ENCODE results near the gene RASSF8.

Gene RASSF8

GRCh38 chr12:25934456-25934855 lies 24.0 kb upstream of the RASSF8 start:
- no peak overlapping the region for H3K4me3 ChIP-seq (ENCODE audit: low read length)
- TF ChIP-seq, protein P1, sequence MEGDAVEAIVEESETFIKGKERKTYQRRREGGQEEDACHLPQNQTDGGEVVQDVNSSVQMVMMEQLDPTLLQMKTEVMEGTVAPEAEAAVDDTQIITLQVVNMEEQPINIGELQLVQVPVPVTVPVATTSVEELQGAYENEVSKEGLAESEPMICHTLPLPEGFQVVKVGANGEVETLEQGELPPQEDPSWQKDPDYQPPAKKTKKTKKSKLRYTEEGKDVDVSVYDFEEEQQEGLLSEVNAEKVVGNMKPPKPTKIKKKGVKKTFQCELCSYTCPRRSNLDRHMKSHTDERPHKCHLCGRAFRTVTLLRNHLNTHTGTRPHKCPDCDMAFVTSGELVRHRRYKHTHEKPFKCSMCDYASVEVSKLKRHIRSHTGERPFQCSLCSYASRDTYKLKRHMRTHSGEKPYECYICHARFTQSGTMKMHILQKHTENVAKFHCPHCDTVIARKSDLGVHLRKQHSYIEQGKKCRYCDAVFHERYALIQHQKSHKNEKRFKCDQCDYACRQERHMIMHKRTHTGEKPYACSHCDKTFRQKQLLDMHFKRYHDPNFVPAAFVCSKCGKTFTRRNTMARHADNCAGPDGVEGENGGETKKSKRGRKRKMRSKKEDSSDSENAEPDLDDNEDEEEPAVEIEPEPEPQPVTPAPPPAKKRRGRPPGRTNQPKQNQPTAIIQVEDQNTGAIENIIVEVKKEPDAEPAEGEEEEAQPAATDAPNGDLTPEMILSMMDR (conservative IDR thresholded peaks at IDR 0.05; ENCODE audit: low read depth, low read length), result no peak
- no peak for DNase-seq (ENCODE audit: low read depth)

DNA sequence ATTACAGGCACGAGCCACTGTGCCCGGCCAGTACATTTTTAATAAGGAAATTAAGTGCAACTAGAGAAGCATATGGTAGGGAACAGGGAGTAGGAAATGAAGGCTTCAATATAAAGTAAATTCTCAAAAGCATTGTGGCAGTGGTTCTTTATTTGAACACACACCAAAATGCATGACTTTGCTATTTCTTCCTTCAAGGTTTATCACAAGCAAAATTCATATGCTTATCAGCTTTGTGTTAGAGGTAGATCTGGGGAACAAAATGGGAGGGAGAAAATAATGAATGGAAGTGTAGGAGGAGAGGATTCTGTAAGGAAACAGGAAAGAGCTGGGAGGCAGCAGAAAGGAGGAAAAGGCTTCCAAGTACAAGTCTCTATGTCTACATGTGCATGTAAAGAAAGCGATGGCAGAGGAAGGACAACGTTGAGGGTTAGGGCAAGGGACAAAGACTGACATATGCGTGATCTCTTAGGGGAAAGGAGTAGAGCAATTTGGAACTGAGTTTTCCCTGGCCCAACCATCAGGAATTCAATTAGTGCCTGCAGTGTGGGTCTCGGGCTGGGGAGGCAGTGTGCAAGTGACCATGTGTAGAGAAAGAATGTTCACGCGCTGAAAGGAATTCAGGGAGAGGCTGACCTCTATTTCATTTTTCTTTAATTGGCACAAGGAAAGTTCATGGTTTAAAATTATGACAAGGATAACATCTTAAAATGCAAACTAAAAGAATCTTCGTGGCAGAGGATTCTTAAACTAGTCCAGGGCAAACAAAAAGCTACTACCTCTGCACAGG lies 22.9 kb upstream of the RASSF8 start:
- TF ChIP-seq, protein P1 (conservative IDR thresholded peaks at IDR 0.05; ENCODE audit: low read depth, low read length), result peak; percentile 26
- DNase-seq (ENCODE audit: low read depth), result peak; percentile 89
- H3K4me3 ChIP-seq (ENCODE audit: low read length), result no peak overlapping the region

- TF ChIP-seq, protein P1 (conservative IDR thresholded peaks at IDR 0.05; ENCODE audit: low read depth, low read length), result no peak
- DNase-seq (ENCODE audit: low read depth), result no peak
- no peak overlapping the region for H3K4me3 ChIP-seq (ENCODE audit: low read length)
These were observed 21.4 kb upstream of the RASSF8 start for GRCh38 chr12:25937096-25937495.

- TF ChIP-seq, protein P1 (conservative IDR thresholded peaks at IDR 0.05; ENCODE audit: low read depth, low read length), result no peak
- H3K4me3 ChIP-seq (ENCODE audit: low read length), result no peak overlapping the region
- DNase-seq (ENCODE audit: low read depth), result no peak
These were observed 19.9 kb upstream of the RASSF8 start for GRCh38 chr12:25938581-25938980.

GRCh38 chr12:25939606-25940005 lies 18.9 kb upstream of the RASSF8 start:
- TF ChIP-seq, protein P1 (conservative IDR thresholded peaks at IDR 0.05; ENCODE audit: low read depth, low read length), result no peak
- no peak overlapping the region for H3K4me3 ChIP-seq (ENCODE audit: low read length)
- no peak for DNase-seq (ENCODE audit: low read depth)

DNA sequence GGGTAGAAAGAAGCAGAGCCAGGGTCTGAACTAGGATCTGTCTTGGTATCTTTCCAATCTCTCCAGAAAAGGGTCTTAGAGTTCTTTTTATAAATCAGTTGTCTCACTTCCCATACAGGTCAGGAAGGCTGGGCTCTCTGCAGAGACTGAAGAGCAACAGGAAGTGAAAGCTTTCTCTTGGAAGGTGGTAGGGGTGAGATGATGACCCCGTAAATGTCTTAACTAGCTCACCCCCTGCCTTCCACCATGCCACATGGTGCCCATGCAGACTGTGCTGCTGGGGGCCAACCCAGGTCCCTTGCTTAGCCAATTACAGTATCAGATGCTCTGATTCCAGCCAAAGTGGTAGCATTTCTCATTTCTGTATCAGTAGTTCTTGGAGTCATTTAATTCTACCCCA lies 17.6 kb upstream of the RASSF8 start:
- no peak overlapping the region for H3K4me3 ChIP-seq (ENCODE audit: low read length)
- TF ChIP-seq, protein P1 (conservative IDR thresholded peaks at IDR 0.05; ENCODE audit: low read depth, low read length), result no peak
- no peak for DNase-seq (ENCODE audit: low read depth)

GRCh38 chr12:25942709-25943108 lies 15.8 kb upstream of the RASSF8 start:
- DNase-seq (ENCODE audit: low read depth), result no peak
- TF ChIP-seq, protein P1 (conservative IDR thresholded peaks at IDR 0.05; ENCODE audit: low read depth, low read length), result no peak
- H3K4me3 ChIP-seq (ENCODE audit: low read length), result no peak overlapping the region

Data from retinal pigment epithelial cell (primary cell).